NCI-H226 (cell line): Measurements from ENCODE around the gene KCNA2.

Experiments used
- DNase-seq: peaks from one replicate; pipeline ENCODE4 v3.0.0-alpha.2; 2015

Gene KCNA2

DNA sequence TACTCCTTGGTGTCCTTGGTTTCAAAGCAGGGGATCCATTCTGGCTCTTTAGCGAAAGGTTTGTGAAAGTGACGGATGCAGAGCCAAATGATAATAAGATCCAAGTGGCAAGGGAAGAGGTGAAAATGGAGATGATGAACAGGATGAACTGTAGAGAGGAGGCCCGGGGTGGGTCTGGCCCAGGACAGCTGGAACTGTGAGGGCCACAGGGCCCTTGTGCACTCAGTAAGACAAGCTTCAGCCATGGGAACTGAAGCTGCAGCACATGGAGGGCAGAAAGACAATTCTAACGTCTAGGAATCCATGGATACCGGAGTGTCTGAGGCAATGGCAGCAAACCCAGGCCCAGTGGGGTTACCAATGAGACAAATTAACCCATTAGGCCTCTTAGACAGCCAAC, 4.8 kb downstream of the KCNA2 start:
- no peak for DNase-seq

DNA sequence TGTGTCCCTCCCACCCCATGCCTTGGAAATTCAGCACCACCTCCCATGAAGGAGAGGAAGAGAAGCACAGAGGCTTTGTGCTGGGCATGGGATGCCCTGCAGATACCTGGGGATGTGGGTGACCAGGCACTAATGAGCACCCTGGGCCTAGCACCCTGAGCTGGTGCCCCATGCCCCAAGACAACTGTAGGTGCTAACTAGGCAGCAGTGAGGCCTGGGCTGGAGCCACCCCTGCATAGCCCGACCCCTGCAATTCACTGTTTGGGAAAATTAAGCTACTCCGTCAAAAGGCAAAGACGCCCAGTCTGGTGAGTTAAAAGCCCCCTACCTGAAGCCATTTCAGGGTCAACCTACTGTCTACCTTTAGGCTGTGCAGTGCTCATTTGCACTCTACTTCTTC, 5.4 kb downstream of the KCNA2 start:
- no peak for DNase-seq

DNA sequence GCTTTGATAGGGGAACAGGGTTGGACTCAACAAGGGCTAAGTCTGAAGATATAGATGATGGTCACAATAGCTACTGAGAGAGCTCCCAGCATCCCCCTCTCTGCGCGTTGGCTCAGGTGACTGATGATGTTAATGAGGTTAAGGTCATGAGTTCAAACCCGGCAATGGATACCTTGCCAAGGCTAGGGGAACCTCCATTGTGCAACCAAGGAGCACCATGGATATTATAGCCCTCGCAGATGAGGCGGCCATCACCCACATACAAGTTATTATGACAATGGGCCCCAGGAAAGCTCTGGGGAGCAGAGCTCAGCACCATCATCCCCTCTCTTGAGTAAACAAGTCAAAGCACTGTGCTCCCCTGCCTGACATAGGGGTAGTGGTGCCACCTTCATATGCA, 8.2 kb downstream of the KCNA2 start:
- no peak for DNase-seq

DNA sequence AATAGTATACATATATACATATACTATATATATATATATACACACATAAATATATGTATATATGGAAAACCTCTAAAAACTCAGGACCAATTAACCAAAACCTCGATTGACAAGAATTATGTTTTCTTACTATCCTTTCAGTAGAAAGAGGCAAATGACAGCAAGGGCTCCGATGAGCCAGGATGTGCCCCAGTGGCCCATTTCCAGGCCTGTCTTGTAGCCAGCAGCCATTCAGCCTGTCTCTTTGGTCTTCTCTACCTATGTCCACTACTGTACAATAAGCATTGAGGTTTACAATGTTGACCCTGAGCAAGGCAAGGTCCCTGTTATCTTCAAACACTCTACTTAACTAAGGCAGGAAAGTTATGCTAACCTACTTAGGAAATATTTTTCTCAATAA, 9.8 kb downstream of the KCNA2 start:
- no peak for DNase-seq

DNA sequence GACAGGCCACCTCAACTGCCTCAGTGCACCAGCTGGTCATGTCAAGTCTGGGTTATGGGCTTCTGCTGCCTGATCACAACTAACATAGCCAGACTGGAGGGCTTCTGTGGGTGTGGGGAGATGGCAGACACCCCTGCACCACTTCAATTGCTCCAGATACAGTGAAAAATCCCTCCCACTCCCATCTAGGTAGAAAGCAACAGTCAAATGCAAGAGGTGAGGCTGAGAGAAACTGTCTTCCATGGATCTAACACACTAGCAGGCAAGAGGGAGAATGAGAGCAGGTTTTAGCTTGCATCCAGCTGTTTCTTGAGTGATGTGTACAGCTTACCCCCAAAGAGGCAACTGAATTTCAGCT, 10.8 kb downstream of the KCNA2 start:
- DNase-seq: no peak

DNA sequence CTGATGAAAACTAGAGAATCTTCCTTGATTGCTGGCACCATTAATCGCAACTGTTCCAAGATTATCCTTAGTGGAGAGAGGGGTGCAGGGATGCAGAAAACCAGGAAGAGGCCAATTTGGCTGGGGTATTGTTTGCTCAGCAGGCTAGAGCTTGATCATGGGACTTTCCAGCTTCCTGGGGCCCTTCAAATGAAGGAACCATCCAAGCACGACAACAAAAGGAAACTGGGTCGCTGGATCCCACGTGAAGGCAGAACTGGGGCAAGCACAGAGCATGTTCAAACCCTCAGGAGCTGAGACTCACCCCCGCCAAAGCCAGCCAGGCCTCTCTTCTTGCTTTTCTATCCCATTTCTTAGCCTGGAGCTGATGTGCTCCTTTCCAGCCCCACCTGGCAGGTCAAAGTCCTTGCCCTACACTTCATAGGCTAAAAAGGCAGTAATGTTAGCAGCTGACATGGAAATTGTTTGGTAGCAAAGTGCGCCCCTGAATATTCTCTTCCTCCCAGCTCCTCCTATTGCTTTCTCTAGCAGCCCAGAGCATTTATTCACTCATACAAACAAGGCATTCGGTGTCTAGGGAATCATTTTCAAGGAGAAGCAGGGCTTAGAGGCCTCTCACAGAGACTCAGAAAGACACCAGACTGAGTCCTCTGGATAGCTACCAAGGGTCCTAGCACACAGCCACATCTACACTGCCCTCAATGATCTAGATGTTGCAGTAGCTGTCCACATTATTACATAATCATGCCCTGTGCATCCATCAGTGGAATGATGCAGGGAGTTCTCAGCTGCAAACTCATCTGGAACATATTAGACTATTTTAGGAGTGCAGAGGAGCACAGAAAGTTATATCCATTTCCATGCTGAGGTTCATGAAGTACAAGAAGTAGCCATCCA, 11.5 kb downstream of the KCNA2 start:
- no peak for DNase-seq

DNA sequence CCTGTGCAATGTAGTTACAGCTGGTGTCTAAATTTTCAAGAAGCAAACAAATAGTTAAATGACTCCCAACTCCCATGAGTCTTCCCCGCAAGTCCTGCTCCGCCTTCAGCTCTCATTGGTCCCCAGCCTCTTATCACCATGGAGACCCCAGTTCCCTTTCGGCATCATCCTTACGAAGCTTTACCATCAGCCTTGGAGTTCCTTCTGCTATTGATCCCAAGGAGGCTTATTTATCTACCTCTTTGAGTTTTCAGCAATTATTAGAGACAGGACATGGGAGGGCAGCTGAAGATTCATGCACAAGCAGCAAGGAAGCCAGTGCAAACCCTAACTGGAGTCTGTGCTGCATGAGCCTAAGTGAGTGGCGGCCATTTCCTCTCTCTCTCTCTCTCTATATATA, 12.3 kb downstream of the KCNA2 start:
- DNase-seq: no peak

DNA sequence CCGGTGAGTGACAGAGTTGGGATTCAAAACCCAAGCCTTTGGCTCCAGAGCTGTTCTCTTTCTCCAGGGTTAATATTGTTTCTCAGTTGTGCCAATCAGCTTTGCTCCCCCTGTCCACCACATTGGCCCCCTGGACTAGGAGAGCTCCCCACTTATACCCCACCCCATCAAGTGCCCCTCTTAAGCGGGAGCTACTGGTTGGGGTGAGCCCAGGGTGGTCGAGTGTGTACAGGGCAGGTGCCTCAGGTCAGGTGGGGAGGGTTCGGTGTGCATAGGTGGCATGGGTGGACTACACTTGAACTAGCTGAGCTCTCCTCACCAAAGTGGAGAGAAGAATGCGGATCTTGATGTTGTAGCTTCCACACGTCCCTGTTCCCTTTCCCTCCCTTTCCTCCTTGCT, 14.2 kb downstream of the KCNA2 start:
- no peak for DNase-seq

DNA sequence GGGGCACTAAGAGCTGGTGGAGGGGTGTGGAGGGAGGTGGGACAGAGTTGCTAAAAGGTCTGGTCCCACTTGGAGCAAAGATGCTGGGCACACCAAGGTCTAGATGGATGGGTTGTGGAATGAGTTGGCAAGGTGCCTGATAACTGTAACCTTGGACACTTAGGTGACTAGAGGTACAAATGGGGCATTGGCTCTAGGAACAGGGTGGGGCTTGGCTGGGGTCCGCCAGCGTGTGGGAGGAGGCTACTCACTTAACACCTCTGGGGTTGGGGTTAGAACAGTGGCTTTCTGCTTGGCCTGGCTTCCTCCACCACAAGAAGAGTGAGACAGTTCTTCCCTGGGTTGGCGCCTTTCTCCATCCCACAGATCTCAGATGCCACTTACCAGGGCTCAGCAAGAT, 17.2 kb downstream of the KCNA2 start:
- DNase-seq: no peak

DNA sequence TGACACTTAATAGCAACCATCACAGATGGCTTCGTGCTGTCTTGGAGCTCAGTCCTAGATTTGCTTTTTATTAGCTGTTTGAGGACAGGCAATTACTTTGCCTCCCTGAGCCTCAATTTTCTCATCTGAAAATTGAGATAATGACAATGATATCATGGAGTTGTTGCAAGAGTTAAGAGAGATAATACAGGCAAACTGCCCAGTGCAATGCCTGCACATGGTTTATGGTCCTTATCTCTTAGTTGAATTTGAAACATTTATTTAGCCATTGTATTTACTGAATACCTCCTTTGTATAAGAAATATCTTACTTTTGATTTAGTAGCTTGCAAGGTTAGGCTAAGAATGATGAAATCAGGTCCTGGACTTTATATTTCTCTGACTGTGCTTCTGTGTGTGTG, 17.7 kb downstream of the KCNA2 start:
- DNase-seq: no peak

DNA sequence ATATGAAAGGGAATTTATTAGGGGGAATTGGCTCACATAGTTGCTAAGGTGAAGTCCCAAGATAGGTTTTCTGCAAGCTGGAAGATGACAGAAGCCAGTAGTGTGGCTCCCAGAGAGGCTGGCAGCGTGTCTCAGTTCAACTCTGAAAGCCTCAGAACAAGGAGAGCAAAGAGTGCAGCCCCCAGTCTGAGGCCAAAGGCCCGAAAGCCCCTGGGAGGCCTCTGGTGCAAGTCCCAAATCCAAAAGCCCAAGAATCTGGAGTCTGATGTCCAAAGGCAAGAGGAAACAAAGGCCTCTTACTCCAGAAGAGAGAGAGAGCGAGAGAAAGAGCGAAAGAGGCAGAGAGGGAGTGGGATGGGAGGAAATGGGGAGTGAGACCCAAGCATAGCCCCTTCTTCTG, 18.3 kb downstream of the KCNA2 start:
- DNase-seq: no peak

DNA sequence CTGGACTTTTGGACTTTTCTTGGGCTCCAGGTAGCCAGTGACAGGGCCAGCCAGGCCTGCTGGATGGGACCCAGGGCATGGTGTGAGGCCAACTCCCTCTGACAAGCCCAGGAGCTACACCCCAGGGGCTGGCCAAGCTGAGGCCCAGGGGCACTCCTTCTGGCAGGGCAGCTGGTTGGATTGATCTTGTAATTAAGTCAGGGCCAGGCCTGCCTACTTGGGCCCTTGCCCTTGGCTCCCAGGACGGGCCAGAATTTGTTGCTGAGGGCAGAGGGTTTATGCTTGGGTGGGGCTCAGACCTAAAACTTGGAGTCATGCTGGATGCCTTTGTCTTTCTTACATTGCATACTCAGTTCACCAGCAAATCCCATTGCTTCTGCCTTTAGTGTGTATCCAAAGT, 20.7 kb downstream of the KCNA2 start:
- no peak for DNase-seq

DNA sequence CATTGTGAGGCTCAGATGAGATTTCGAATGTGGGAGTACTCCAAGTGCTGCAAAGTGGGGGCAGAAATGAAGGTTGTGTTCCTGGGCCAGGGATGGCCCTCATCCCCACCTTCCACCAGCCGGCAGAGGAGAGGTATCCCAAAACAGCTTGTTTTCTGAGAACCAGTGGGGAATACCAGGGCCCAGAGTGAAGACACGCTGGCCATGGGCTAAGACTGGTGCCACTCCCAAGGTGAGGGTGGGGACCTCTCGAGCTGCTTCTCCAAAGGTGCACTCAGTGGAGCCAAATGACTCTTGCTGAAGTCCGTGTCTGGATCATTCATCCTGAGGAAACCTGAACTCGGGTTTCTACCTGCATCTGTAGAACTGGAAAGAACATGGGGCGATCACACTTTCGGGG, 22.1 kb downstream of the KCNA2 start:
- no peak for DNase-seq

DNA sequence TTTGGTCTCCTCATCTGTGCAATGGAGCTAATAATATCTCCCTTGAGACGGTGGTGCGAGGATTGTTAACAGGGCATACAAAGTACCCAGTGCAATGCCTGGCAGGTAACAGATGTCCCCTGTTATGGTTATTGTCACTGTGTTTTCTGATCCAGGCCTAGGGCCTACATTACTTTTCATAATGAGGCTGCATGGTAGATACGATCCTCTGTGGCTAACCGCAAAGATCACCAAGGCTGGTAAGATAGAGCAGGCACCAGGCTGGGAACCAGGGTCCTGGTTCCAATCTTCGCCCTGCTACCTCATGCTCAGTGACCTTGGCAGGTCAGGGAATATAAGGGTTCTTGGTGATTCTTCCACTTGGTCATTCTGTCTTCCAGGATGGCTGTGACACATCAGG, 22.7 kb downstream of the KCNA2 start:
- no peak for DNase-seq

DNA sequence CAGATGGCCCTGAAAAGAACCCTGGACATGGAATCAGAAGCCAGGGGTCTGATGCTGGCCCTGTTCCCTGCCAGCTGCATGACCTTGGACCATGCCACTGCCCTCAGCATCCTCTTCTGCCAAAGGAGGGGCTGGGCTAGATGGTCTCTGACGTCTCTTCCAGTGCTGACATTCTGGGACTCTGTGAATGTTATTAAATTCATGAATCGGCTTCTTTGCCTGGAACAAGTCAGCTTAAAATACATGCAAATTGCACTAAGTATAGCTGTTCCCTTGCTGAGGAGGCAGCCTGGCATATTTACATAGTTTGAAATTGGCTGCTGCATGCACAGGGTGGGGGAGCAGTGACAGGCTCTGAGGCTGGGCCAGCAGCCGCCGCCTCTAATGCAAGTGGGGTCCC, 23.8 kb downstream of the KCNA2 start:
- DNase-seq: no peak

DNA sequence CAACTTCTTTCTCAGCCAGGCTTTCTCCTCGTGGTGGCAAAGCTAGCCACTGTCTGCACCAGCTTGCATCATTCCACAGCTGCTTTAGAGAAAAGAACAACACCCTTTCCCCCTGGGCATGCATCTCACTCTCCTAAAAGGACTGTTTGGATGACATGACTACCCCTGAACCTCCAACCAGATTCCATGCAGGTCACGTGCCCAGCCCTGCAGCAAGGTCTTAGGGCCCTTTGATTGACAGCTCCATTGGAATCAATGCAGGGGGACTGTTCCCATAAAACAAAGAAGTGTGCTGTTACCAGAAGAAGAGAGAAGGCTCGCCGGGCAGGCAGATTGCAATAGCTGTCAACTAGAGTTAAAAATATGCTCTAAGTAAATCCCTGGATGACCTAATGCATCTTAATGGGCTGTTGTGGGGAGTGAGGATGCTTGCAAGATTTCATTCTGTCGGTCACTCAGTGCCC, 24.4 kb downstream of the KCNA2 start:
- DNase-seq: no peak

DNA sequence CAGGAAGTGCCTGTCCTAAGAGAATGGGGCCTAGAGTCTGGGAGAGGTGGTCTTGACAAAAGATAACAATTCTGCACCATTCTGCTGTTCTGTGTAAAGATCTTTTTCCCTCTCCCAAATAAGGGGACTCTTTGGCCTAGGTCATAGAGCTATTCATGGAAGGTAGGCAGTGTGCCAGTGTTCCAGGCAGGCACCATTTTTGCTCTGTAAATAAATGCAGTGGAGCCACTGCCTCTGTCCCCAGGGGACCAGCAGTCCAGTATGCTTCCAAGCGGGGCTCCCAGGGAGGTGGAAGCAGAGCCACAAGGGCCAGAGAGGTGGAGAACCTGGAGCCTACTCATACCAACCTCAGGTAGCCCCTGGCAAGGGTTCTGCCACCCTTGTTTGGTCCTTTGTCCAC, 25.9 kb downstream of the KCNA2 start:
- DNase-seq: no peak

DNA sequence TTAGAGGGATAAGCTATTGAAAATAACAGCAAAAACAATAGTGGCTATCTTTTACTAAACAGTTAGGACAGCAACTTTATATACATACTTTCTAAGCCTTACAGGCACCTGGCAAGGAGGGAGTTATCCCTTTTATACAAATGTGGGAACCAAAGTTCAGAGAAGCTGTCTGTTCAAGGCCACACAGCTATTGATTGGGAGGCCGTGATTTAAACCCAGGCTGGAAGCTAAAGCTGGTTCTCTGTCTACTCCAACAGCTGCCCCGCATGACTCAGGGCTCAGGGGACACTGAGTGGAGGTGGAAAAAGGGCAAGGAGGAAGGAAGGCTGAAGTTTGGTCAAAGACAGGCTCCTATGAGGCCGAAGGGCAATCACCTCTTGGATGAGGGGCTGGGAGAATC, 26.7 kb downstream of the KCNA2 start:
- DNase-seq: no peak

DNA sequence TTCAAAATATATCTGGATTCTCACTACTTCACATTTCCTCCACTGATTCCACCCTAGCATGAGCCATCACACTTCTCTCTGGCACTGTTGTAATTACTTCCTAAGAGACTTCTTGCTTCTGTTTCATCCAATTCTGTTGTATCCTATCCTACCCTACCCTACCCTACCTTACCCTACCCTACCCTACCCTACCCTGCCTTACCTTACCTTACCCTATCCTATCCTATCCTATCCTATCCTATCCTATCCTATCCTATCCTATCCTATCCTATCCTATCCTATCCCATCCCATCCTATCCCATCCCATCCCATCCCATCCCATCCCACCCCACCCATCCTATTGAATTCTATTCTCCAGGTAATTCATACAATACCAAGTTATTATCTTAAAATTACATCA, 29.7 kb downstream of the KCNA2 start:
- no peak for DNase-seq

DNA sequence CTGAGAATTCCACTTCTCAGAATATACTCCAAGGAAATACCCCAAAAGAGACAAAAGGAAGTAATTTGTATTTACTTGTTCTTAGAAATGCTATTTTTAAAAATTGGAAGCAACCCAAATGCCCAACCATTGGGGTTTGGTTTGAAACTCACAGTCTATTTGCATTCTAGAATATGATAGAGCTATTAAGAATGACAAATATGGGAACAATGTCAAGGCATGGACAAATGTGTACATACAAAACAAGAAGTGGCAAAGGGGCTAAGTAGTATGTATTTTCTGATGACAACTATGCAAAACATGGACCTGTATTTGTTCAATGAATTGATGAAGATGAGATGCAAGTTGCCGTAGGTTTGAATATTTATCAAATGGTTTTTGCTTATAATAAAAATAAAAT, 32.8 kb downstream of the KCNA2 start:
- DNase-seq: no peak

DNA sequence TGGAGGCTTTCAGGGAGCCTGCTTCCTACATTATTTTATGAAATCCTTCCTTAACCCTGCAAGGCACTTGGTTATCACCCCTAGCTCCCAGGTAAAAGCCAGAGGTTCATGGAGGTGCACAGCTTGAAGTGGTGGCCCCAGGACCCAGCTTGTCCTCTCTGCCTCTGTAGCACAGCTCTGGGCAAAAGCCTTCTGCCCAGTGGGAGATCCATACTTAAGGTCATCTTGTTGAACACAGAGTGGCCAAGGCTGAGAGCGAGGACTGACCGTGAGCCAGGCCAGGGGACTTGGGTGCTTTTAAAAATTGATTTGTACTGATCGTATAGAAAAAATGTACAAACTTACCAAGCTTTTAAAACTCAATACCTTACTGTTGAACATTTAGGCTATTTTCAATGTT, 33.4 kb downstream of the KCNA2 start:
- DNase-seq: no peak

DNA sequence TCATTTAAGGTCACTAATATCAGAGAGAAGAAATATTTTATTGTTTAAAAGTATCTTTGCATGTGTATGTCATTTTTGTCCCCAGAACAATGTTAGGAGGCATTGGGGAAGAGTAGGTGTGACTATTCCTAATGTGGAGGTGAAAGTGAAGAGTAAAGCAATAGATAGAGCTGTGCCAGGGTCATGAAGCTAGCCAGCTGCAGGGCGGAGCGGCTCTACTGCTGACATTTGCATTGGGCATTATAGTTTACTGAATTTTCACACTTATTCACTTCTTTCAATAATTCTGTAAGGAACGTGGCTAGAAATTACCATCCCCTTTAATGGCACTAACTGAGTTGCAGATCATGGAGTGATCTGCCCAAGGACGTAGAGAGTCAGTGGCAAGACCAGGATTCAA, 35.3 kb downstream of the KCNA2 start:
- DNase-seq: no peak

DNA sequence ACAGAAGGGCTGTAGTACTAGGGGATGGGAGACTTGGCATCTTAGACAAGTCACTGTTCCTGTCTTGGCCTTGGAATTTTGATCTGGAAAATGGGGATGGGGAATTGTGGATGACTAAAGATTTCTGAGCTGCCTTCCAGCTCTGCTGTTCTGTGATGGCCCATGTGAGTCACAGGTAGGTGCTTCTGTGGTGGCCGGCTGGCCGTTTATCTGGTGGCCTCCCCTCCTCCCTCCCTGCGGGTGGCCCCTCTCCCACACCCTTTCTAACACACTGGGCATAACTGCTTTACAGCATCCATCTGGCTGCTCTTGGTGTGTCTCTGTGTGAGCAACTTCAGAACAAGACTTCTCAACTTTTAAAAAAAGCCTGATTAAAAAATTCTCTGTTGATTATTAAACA, 35.9 kb downstream of the KCNA2 start:
- DNase-seq: no peak

DNA sequence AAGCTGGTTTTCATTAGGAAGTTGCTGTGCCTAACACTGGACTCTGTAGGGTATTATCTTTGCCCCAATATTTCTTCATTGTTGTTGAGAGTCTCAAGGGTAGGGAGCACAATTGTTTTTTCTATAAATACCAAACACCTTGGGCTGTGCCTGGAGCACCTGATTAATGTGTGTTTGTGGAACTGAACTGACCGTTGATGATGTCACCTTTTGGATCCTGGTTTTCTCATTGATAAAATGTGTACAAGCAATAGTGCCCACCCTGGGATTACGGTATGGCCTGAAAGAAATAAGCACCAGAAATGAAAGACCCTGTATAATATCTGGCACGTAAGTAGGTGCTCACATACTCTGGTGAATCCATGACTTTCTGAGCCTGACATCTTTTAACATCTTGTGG, 39.3 kb downstream of the KCNA2 start:
- no peak for DNase-seq

DNA sequence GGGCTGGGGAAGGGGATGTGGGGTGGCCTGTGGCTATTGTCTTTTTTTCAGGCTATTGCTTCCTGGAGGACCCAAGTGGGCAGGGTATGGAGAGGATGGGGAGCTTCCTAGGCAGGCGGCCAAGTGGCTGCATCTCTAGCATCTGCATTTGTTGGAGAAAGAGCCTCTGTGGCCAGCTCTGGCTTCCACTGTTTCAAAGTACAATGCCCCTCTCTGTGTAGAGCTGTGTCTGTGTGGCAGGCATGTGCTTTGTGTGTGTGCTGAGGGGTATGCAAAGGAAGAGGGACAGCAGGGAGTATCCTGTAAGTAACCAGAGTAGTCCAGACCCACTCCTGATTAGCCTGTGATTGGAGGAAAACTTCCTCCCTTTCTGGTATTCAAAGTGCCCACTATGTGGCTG, 40.6 kb downstream of the KCNA2 start:
- DNase-seq: no peak
